ENCODE data around the gene R3HDM2. TPM values are rescaled to one million over a fixed set of nuclear protein-coding genes. Genes with fewer than 3 reads are reported as not detected.
A peak's percentile ranks its signal among the peaks of the same experiment; 100 is the strongest.

The R3HDM2 gene
- total RNA-seq, 1 experiment from 2014 or later, result 45.4 TPM

- TSS peak; percentile 63 for BruUV-seq (replicated peaks)
- POLR2A ChIA-PET, result interaction anchor here (1.2 to 2.3 kb wide), 2 partner anchors 9 to 17 kb away, joined by 5 to 16 read pairs; no protein-coding TSS in a partner anchor
- peak overlapping the region; percentile 88 for H3K27ac ChIP-seq (ENCODE audit: low read depth, low read length)
- H3K9me3 ChIP-seq (ENCODE audit: control insufficient read depth in 1 of 2, insufficient read depth in 1 of 2, low read depth in 1 of 2, low read length in 2 of 2), result no peaks in the 10 kb centered on the region
- peaks cover 30% of the 10 kb centered on the region for H3K79me2 ChIP-seq (ENCODE audit: insufficient read depth, low read length)
- peak overlapping the region; percentile 93 for H3K9ac ChIP-seq (ENCODE audit: low read length)
- peak overlapping the region; percentile 71 to 86 for H3K4me3 ChIP-seq (replicated peaks in 1 of 2; ENCODE audit: low read depth in 1 of 2, low read length in 2 of 2)
- no peak for TF ChIP-seq ELF1 (IDR thresholded peaks at IDR 0.05; ENCODE audit: borderline replicate concordance, low read depth)
- TF ChIP-seq SIN3A (IDR thresholded peaks at IDR 0.05; ENCODE audit: low read depth), result no peak
- no peak for TF ChIP-seq YY1 (IDR thresholded peaks at IDR 0.05; ENCODE audit: extremely low read depth, insufficient replicate concordance, low read depth, low read length)
- TF ChIP-seq EGR1 (IDR thresholded peaks at IDR 0.05; ENCODE audit: low read depth), result no peak
- no peak for TF ChIP-seq EZH2 (IDR thresholded peaks at IDR 0.05)
- TF ChIP-seq EZH2phosphoT487 (IDR thresholded peaks at IDR 0.05; ENCODE audit: borderline replicate concordance), result no peak
- no peak for TF ChIP-seq SRF (IDR thresholded peaks at IDR 0.05; ENCODE audit: low read depth)
- CTCF ChIA-PET, result interaction anchor here (2.1 to 3.3 kb wide), 3 partner anchors 8 to 17 kb away, joined by 26 to 64 read pairs (median 27); no protein-coding TSS in a partner anchor
- H3K27me3 ChIP-seq (ENCODE audit: insufficient read depth, low read length), result no peaks in the 10 kb centered on the region
- peaks cover 15 to 34% of the 10 kb centered on the region in 2 experiments for H3K36me3 ChIP-seq (ENCODE audit: control insufficient read depth in 1 of 2, insufficient read depth in 2 of 2, low read length in 2 of 2)
- no peaks in the 10 kb centered on the region for H4K20me1 ChIP-seq (ENCODE audit: insufficient read depth)
- RAD21 ChIA-PET (ENCODE audit: low non-redundant PET in 1 of 2, low total read pairs in 2 of 2, uncharacterized antibody in 2 of 2, unreplicated experiment in 2 of 2), result no interaction called here
- intact Hi-C loops (cut with micrococcal nuclease), result no loop called here
- H3K9me2 ChIP-seq (ENCODE audit: insufficient read depth), result no peaks in the 10 kb centered on the region
- DNase-seq (ENCODE audit: low read depth, low spot score) (no peak), ATAC-seq (no peak)
- H3K4me1 ChIP-seq (ENCODE audit: control insufficient read depth in 1 of 2, insufficient read depth in 2 of 2, low read length in 2 of 2), result peaks cover 6 to 17% of the 10 kb centered on the region in 2 experiments; a peak in 3 of 4 replicates
- H3K4me2 ChIP-seq (ENCODE audit: low read length), result peak overlapping the region; percentile 94
- H2AFZ ChIP-seq (ENCODE audit: low read depth, low read length, poor library complexity, severe bottlenecking), result no peak overlapping the region
Measured at GRCh38 chr12:57230381-57231155, 200.3 kb downstream of the R3HDM2 start.

All from HCT116 (cell line).